ENCODE data around the gene QSOX1.

DNA sequence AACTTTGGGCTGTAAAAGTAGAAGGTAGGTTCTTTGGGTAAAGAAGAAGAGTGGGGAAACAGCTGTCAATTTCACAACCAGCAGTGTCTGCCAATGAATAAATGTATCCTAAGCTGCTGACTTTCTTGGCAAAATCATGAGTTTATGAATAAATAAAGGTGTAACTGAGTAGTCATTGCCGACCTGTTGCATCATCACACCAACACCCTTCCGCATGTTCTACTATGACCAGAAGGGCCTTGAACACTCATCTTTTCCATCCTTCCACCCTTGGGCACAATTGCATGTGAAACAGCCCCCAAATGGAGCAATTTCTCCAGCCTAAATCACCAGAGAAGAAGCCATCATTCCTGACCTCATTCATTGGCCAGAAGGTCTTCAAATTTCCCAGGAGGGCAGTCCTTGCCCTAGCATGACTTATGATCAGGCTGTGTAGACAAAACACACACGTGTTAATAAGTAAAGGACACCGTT lies 31.2 kb upstream of the QSOX1 start:
- TF ChIP-seq POLR2AphosphoS5 (IDR thresholded peaks at IDR 0.05) = peak in 1 of 3 donors; percentile 12
- TF ChIP-seq POLR2A (IDR thresholded peaks at IDR 0.05) = no peak

All from transverse colon (tissue), 3 donors.